ENCODE data around the gene FLAD1.

Gene FLAD1

GRCh38 chr1:154952664-154953063 is 30.5 kb upstream of the FLAD1 start:
- DNase-seq: peak in 1 of 2 donors; percentile 29

DNA sequence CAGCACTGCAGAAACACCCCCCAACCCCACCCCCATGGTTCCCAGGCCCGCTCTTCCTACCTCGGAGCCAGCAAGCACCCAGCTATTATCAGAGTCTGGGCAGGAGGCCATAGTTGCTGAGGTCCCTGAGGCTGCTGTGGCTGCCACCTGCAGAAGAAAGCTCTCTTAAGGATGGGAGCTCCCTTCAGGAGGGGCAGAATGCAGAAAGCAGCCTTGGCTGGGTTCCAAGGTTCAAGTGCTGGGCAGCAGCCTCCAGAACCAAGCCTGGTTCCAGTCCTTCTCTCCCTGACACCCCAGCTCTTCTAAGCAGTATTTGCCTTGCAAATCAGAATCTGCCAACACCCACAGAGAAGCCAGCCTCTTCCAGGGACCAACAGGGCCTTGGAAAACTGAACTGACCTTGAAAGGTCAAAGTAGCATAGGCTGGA is 29.5 kb upstream of the FLAD1 start:
- DNase-seq: no peak

GRCh38 chr1:154954541-154954940 is 28.6 kb upstream of the FLAD1 start:
- DNase-seq: no peak

DNA sequence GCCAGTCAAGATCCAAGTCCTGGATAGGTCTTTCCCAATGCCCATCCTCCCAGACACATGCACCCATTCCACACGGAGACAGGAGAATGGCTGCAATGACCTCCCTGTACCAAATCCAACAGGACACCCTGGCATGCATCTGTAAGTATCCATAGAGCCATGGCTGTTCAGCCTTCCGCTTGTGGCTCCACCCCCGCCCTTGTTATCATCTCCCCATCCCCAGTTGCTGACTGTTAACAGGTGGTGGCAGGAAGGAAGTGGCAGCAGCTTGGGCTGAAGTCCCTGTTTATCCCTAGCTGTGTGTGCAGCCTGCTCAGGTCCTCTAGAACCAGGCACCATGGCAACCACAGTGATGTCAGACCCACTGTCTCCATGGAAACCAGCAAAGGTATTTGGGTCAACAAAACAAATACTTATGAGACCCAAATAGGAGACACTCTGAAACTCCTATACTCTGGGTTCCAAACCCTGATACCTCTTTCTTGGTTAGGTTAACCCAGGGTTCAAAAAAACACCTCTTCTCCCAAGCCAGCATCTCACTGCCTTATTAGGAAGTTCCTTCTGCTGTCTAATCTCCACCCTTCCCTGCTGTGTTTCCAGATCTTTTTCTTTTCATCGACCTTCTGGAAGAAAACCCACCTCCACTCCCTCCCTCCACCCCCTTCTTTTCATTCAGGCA is 28.0 kb upstream of the FLAD1 start:
- DNase-seq: peak; percentile 98 to 99

DNA sequence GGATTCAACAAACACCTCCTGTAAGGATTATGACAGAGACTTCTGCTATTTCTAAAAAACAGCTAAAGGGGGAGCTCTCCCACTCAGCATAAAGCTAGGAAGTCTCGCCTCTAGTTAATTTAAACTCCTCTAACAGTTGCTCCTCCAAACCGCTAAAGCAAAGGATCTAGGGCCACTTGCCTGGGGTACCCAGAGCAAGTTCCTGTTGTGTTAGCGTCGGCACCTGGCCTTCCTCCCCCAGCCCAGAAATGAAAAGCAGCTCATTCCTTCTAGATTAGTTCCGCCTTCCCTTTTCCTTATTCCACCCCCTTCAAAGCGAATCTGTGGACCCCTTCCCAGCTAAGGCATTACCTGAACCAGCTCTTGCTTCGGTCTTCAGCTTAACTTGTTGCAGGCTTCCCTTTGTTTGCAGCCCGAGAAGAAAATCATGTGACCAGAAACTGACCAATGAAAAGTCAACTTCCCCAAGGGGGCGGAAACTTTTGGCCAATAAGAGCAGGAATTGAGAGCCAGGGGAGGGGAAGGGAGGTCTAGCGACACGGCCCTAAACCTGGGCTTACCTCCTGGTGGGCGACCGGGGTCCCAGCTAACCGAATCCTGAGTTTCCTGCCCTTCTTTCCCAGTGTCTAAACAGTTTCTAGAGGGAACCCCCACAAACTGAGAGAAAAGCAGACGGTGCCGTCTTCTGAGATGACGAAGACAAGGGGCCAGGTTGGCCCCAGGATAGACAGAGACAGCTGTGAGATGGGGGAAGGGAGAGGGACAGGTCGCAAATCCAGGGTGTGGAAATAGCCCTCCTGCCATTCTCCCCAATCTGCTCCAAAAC is 27.2 kb upstream of the FLAD1 start, which contains the start of gene PBXIP1:
PBXIP1 (minus strand) TSS at position 382 of the 826 bp plus-strand sequence. CDS start 2,378 bp downstream, outside the sequence.
- peak; percentile 94 to 97 for DNase-seq

GRCh38 chr1:154956544-154956941 is 26.6 kb upstream of the FLAD1 start:
- DNase-seq: no peak

DNA sequence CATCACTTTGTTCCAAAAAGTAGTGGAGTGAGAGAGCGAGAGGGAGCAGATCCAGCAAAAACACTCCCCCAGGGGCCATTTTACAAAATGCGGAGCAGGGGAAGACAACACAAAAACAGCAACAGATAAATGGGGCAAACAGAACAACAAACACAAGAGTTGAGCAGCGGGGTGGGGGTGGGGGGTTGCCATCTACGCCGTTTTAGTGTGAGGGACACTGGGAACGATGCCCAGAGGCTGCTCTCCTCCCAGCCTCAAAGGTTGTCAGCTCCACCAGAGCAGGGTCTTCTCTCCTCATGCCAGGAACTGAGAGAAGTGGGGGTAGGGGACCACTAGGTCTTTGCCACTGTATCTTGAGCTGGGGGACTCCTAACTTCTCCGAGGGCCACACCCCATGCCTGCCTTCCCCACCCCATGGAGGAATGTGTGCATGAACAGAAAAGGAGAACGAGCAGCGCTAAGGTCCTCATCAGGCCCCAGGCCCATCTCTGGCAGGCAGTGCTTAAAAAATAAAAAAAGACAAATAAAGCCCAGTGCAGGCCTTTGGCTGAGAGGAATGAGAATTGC is 26.0 kb upstream of the FLAD1 start:
- DNase-seq: no peak

- no peak for DNase-seq
These were observed 25.1 kb upstream of the FLAD1 start for GRCh38 chr1:154958036-154958435.

GRCh38 chr1:154958681-154959425 is 24.3 kb upstream of the FLAD1 start:
- DNase-seq: no peak

DNA sequence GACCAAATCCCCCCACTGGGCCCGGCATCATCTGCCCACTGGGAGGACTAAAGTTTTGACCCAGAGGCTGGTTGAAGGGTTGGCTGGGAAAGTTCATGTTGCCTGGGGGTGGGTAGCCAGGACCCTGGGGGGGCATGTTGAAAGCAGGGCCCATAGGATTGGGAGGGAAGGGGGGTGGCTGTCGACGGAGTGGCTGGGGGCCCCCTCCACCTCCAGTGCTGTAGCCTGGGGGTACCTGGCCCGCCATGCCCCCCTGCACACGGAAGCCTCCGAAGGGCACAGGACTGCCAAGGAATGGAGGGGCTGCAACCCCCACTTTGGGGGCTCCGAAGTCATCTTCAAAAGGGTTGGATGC is 23.7 kb upstream of the FLAD1 start:
- no peak for DNase-seq

DNA sequence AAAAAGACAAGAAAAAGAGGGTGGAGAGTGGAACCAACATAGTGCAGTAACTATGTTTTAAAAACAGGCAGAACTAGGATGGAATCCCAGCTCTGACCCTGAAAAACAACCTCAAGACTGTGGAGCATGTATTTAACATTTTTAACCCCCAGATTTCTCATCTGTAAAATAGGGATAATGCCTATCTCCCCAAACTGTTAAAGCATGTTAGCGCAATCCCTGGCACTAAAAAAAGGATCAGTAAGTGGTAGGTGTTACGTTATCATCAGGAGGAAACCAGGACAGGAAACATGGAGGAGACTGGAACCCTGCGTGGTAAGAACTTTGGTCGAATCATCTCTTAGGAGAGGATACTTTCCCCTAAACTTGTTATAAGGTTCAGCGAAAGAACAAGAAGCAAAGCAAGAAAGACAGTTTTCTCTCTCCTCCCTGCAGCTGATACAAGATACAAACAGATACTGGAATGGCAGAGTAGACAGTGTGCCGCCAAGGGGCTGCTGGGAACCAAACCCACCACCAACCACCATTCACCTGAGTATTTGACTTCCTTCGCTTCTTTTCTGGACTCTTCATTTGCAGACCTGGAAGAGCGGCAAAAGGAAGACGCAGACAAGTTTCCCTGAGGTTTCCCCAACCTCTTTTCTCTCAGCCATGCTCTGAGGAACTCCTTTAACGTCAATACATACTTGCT is 22.6 kb upstream of the FLAD1 start:
- no peak for DNase-seq

DNA sequence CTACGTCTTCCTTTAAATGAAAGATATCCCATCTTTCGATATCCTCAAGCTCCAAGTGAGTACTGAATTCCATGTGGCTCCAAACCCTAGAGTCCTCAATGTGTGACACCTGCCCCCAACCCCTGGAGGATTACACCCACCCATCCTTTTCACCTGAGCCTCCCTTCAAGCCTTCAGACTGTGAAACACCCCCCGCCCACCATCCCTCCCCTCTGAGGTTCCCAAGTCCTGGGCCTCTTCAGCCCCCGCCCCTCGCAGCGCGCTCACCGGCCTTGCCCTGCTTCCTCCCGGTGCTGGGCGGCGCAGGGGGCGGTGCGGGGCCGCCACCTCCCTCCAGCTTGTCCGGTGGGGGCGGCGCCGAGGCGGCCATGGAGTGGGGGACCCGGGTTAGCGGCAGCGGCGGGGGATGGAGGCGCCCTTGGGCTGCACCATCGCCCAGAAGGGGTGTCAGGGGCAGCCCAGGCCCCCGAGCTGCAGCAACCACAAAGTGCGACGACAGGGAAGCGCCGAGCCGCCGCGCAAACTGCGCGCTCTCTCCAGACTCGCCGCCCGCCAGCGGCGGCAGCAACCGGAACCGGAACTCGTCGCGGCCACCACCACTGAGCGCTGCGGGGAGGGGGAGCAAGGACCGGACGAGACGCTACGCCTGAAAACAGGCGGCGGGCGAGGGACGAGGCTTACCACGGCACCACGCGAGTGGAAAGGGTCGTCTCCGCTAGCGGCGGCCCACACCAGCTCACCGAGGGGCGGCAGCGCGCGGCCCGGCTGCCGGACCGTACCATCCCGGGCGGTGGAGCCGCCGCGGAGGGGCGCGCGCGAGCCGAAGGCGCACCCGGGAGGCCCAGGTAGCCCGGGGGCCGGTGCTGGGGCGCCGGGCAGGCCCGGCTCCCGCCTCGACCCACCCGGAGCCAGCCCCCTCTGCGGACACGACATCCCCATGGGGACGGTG is 21.7 kb upstream of the FLAD1 start, which contains the start of gene PYGO2:
PYGO2 (minus strand) TSS at position 576 of the 949 bp plus-strand sequence; CDS start at position 370, 206 bp downstream.
- peak; percentile 78 to 85 for DNase-seq

- DNase-seq: no peak
These were observed 20.9 kb upstream of the FLAD1 start for GRCh38 chr1:154962156-154962749.

- DNase-seq: no peak
These were observed 20.3 kb upstream of the FLAD1 start for GRCh38 chr1:154962795-154963330.

DNA sequence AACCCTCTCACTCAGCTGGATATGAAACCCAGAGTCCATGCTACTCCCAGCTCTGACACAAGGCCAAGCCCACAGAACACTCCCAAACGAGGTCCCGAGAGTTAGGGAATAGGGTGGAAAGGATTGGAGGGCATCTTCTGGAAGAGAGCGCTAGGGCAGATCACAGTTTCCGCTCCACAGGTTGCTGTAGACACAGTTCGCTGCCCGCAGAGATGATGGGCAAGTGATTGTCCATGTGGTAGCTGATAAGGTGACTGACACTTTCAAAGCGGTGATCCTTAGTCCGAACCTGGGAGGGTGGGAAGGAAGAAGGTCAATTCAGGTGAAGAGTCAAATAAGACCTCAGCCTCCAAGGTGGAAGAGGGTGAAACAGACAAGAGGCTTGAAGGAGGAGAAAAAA is 19.5 kb upstream of the FLAD1 start:
- no peak for DNase-seq

DNA sequence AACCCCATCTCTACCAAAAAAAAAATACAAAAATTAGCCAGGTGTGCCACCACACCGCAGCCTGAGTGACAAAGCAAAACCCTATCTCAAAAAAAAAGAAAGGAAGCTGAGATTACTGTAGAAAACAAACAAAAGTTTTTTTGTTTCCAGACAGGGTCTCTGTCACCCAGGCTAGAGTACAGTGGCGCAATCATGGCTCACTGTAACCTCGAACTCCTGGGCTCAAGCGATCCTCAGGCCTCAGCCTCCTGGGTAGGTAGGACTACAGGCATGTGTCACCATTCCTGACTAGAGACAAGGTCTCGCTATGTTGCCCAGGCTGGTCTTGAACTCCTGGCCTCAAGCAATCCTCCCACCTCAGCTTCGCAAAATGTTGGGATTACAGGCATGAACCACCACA is 18.8 kb upstream of the FLAD1 start:
- DNase-seq: no peak

DNA sequence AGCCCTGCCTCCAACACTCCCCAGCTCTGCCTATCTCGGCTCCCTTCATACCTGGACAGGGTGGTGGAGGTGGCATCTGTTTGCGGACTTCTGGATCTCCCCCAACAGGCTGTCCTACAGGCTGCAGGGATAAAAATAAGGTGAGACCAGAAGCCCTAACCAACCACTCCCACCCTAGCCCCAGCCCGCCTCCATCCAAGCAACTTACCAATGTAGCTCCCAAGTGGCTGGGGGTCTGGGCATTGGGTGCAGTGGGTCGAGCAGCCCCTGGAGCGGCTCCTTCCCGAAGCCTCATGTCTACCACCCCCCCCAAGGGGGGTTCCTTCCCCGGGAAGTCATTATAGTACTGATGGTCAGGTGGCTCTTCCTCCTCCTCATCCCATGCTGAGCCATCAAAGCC is 17.0 kb upstream of the FLAD1 start:
- DNase-seq: no peak

GRCh38 chr1:154967331-154967950 is 15.7 kb upstream of the FLAD1 start:
- DNase-seq: no peak

DNA sequence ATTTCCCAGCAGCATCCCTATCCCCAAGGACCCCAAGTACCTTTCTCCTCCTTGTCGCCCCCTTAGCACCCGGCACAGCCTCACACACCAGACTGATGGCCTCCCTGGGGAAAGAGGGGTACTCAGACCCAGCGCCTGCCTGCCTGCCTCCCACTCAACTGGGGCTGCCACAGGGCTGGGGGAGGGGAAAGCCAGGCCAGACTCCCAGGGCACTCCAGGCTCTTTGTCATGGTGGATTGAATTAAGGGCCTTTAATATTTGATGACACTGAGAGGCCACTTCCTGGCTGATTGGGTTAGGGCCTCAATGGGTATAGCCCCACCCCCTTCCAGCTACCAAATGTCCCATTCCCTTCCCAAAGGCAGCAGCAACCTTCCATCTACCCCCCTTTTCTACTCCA is 14.4 kb upstream of the FLAD1 start:
- no peak for DNase-seq

DNA sequence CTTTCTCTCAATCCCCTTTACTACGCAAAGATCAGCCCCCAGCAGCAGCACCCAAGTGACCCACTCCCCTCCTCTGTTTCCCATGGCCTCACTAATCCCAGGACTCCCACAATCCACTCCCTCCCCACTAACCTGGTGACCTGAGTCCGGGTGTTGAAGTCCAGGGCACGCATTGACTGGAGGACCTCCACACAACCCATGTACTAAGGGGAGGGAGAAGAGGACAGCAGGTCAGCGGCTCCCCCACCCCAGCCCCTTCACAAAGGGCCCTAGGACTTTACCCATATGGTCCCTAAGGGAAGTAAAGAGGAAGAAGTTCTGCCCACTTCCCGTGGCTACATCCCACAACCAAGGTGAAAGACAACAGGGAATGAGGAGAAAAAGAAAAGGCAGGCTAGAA is 13.9 kb upstream of the FLAD1 start:
- no peak for DNase-seq

All from CD4-positive, alpha-beta T cell treated with Interleukin-4 for 1 hour (primary cell).